NCI-H1417 treated with DMSO at 0.1 percent for 48 hours (cell line): ENCODE measurements around the gene NRXN3.

Experiments used
- DNase-seq: peaks from one replicate; lab custom pipeline; 2025; lab: John Stamatoyannopoulos, UW

The NRXN3 gene

GRCh38 chr14:78243187-78243586 is 73.0 kb downstream of the NRXN3 start:
- DNase-seq, result no peak

GRCh38 chr14:78245238-78245637 is 75.1 kb downstream of the NRXN3 start:
- DNase-seq, result no peak

- no peak for DNase-seq
Measured at GRCh38 chr14:78248501-78249090, 78.4 kb downstream of the NRXN3 start.

- DNase-seq, result no peak
Measured at GRCh38 chr14:78251308-78251707, 81.1 kb downstream of the NRXN3 start.

- no peak for DNase-seq
Measured at GRCh38 chr14:78253986-78254385, 83.8 kb downstream of the NRXN3 start.

GRCh38 chr14:78254911-78255461 is 84.8 kb downstream of the NRXN3 start:
- peak; percentile 58 for DNase-seq

GRCh38 chr14:78259831-78260230 is 89.7 kb downstream of the NRXN3 start:
- no peak for DNase-seq

- no peak for DNase-seq
Measured at GRCh38 chr14:78278464-78279250, 108.5 kb downstream of the NRXN3 start.

- DNase-seq, result no peak
Measured at GRCh38 chr14:78282437-78282836, 112.3 kb downstream of the NRXN3 start.

GRCh38 chr14:78286210-78286609 is 116.0 kb downstream of the NRXN3 start:
- DNase-seq, result no peak

- DNase-seq, result no peak
Measured at GRCh38 chr14:78292003-78292402, 121.8 kb downstream of the NRXN3 start.

GRCh38 chr14:78297858-78298257 is 127.7 kb downstream of the NRXN3 start:
- DNase-seq, result no peak

- no peak for DNase-seq
Measured at GRCh38 chr14:78298298-78298697, 128.1 kb downstream of the NRXN3 start.

- DNase-seq, result no peak
Measured at GRCh38 chr14:78302841-78303240, 132.7 kb downstream of the NRXN3 start.

GRCh38 chr14:78307671-78308070 is 137.5 kb downstream of the NRXN3 start:
- DNase-seq, result peak; percentile 88

- peak; percentile 88 for DNase-seq
Measured at GRCh38 chr14:78308079-78308478, 137.9 kb downstream of the NRXN3 start.

GRCh38 chr14:78310272-78310671 is 140.1 kb downstream of the NRXN3 start:
- DNase-seq, result no peak

- DNase-seq, result no peak
Measured at GRCh38 chr14:78313499-78313898, 143.3 kb downstream of the NRXN3 start.

GRCh38 chr14:78314484-78314883 is 144.3 kb downstream of the NRXN3 start:
- DNase-seq, result no peak

- DNase-seq, result peak; percentile 43
Measured at GRCh38 chr14:78316052-78316451, 145.9 kb downstream of the NRXN3 start.

- no peak for DNase-seq
Measured at GRCh38 chr14:78316786-78317185, 146.6 kb downstream of the NRXN3 start.

GRCh38 chr14:78319406-78319805 is 149.2 kb downstream of the NRXN3 start:
- DNase-seq, result no peak

GRCh38 chr14:78319887-78320635 is 149.9 kb downstream of the NRXN3 start:
- no peak for DNase-seq
